ENCODE results near the gene NAP1L3.

NAP1L3 gene

DNA sequence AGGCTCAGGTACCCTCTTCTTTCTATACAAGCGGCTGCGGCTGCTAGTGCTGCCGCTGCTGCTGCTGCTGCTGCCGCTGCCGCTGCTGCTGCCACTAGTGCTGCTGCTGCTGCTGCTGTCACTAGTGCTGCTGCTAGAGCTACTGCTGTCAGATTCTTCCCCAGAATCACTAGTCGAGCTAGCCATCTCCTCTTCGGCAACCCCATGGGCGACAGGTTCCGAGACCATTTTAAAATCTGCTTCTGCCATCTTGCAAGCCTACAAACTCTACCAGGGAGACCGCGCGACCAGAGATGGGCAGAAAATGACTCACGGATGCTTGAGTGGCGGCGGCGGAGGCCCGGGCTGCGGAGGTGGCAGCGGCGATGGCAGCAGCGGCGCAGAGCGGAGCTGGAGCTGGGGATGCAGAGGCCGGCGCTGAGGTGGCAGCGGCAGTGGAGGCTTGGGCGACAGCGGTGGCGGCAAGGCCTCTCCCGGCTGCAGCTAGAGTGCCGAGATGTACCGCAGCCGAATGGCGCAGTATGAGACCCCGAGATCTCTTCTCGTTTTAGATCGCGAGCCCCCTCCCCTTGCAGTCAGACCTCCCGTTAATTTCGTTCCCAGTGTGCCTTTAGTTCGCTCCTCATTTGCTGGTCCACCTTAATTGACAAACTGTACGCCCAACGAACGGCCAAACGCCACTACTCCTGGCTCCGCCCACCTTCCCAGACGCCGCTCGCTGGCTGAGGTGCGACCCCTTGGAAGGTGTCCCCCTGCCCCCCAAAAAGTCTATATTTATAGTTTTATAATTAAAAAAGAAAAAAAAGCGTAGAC, at the start of gene NAP1L3:
Gene NAP1L3 (minus strand): TSS at position 523 of the 813 bp plus-strand sequence. CDS start 274 bp downstream, at position 249.
- DNase-seq (ENCODE audit: low read depth) = peak; percentile 85
- peak within 1 kb of the TSS; percentile 80 for H3K4me3 ChIP-seq (ENCODE audit: low read length)
- H3K4me1 ChIP-seq (ENCODE audit: control insufficient read depth, insufficient read depth, low read length) = no peaks in the 10 kb centered on the region
- H3K27me3 ChIP-seq (replicated peaks; ENCODE audit: control insufficient read depth, insufficient read depth, low read length) = peaks cover 12% of the 10 kb centered on the region
- no peaks in the 10 kb centered on the region for H3K9me3 ChIP-seq (ENCODE audit: control insufficient read depth, low read length)
- no peaks in the 10 kb centered on the region for H3K36me3 ChIP-seq (ENCODE audit: control insufficient read depth, insufficient read depth, low read length, severe bottlenecking)
- peak within 1 kb of the TSS; percentile 52 for H3K9ac ChIP-seq (ENCODE audit: low read length)

DNA sequence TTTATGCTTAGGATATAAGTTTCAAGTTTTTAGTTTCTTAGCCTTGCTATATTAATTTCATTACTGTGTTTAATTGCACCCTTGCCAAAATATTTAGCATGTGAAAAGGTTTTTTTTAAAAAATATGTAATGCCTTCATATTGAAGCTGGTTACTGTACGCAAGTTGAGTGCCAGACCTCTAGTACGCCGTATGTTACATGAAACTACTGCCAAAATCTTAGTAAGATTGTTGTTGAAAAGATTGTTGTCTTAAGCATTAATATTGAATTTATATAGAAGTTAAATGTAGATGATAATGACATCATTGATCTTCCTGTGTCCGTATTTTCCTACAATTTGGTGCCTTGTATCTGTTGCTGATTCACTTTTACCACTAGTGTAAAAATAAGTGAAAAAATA, 37.7 kb upstream of the NAP1L3 start:
- Histone ChIP-seq H3K4me3 (ENCODE audit: low read length) (no peak overlapping the region), H3K9me3 (ENCODE audit: control insufficient read depth, low read length) (no peaks in the 10 kb centered on the region)

GRCh38 chrX:93703701-93704100, 30.3 kb upstream of the NAP1L3 start:
- no peaks in the 10 kb centered on the region for H3K36me3 ChIP-seq (ENCODE audit: control insufficient read depth, insufficient read depth, low read length, severe bottlenecking)
- no peak overlapping the region for H3K9ac ChIP-seq (ENCODE audit: low read length)
- H3K9me3 ChIP-seq (ENCODE audit: control insufficient read depth, low read length) = no peaks in the 10 kb centered on the region
- H3K4me1 ChIP-seq (ENCODE audit: control insufficient read depth, insufficient read depth, low read length) = no peaks in the 10 kb centered on the region
- no peak overlapping the region for H3K4me3 ChIP-seq (ENCODE audit: low read length)
- H3K27me3 ChIP-seq (replicated peaks; ENCODE audit: control insufficient read depth, insufficient read depth, low read length) = peaks cover 3% of the 10 kb centered on the region
- DNase-seq (ENCODE audit: low read depth) = no peak

More for the DNA sequence above, 37.7 kb upstream of the NAP1L3 start:
- H3K27me3 ChIP-seq (replicated peaks; ENCODE audit: control insufficient read depth, insufficient read depth, low read length) = peaks cover 7% of the 10 kb centered on the region
- no peak for DNase-seq (ENCODE audit: low read depth)
- H3K4me1 ChIP-seq (ENCODE audit: control insufficient read depth, insufficient read depth, low read length) = no peaks in the 10 kb centered on the region
- no peak overlapping the region for H3K9ac ChIP-seq (ENCODE audit: low read length)
- H3K36me3 ChIP-seq (ENCODE audit: control insufficient read depth, insufficient read depth, low read length, severe bottlenecking) = no peaks in the 10 kb centered on the region

- no peaks in the 10 kb centered on the region for H3K9me3 ChIP-seq (ENCODE audit: control insufficient read depth, low read length)
- no peak overlapping the region for H3K9ac ChIP-seq (ENCODE audit: low read length)
- no peaks in the 10 kb centered on the region for H3K27me3 ChIP-seq (replicated peaks; ENCODE audit: control insufficient read depth, insufficient read depth, low read length)
Observed at GRCh38 chrX:93695981-93696380, 22.6 kb upstream of the NAP1L3 start.

GRCh38 chrX:93673869-93674271, 492 bp upstream of the NAP1L3 start, which contains the start of gene FAM133A:
Gene FAM133A (plus strand): TSS chrX:93674206. CDS start chrX:93709420, 35,214 bp downstream.
- DNase-seq (ENCODE audit: low read depth) = peak; percentile 66
- Histone ChIP-seq H3K4me1 (ENCODE audit: control insufficient read depth, insufficient read depth, low read length) (no peaks in the 10 kb centered on the region), H3K9ac (ENCODE audit: low read length) (peak within 1 kb of the TSS; percentile 52), H3K36me3 (ENCODE audit: control insufficient read depth, insufficient read depth, low read length, severe bottlenecking) (no peaks in the 10 kb centered on the region), H3K9me3 (ENCODE audit: control insufficient read depth, low read length) (no peaks in the 10 kb centered on the region), H3K27me3 (replicated peaks; ENCODE audit: control insufficient read depth, insufficient read depth, low read length) (peaks cover 17% of the 10 kb centered on the region), H3K4me3 (ENCODE audit: low read length) (peak within 1 kb of the TSS; percentile 80)

More at GRCh38 chrX:93695981-93696380, 22.6 kb upstream of the NAP1L3 start:
- Histone ChIP-seq H3K36me3 (ENCODE audit: control insufficient read depth, insufficient read depth, low read length, severe bottlenecking) (no peaks in the 10 kb centered on the region), H3K4me3 (ENCODE audit: low read length) (no peak overlapping the region), H3K4me1 (ENCODE audit: control insufficient read depth, insufficient read depth, low read length) (no peaks in the 10 kb centered on the region)
- no peak for DNase-seq (ENCODE audit: low read depth)

GRCh38 chrX:93660575-93660974, 12.8 kb downstream of the NAP1L3 start:
- no peaks in the 10 kb centered on the region for H3K4me1 ChIP-seq (ENCODE audit: control insufficient read depth, insufficient read depth, low read length)
- H3K4me3 ChIP-seq (ENCODE audit: low read length) = no peak overlapping the region
- H3K36me3 ChIP-seq (ENCODE audit: control insufficient read depth, insufficient read depth, low read length, severe bottlenecking) = no peaks in the 10 kb centered on the region
- H3K9ac ChIP-seq (ENCODE audit: low read length) = no peak overlapping the region
- no peaks in the 10 kb centered on the region for H3K27me3 ChIP-seq (replicated peaks; ENCODE audit: control insufficient read depth, insufficient read depth, low read length)
- no peak for DNase-seq (ENCODE audit: low read depth)
- no peaks in the 10 kb centered on the region for H3K9me3 ChIP-seq (ENCODE audit: control insufficient read depth, low read length)

- no peaks in the 10 kb centered on the region for H3K36me3 ChIP-seq (ENCODE audit: control insufficient read depth, insufficient read depth, low read length, severe bottlenecking)
- no peaks in the 10 kb centered on the region for H3K4me1 ChIP-seq (ENCODE audit: control insufficient read depth, insufficient read depth, low read length)
- no peak for DNase-seq (ENCODE audit: low read depth)
- H3K4me3 ChIP-seq (ENCODE audit: low read length) = no peak overlapping the region
- H3K9ac ChIP-seq (ENCODE audit: low read length) = no peak overlapping the region
- H3K9me3 ChIP-seq (ENCODE audit: control insufficient read depth, low read length) = peaks cover 15% of the 10 kb centered on the region
- no peaks in the 10 kb centered on the region for H3K27me3 ChIP-seq (replicated peaks; ENCODE audit: control insufficient read depth, insufficient read depth, low read length)
Observed at GRCh38 chrX:93649381-93649780, 24.0 kb downstream of the NAP1L3 start.

- no peaks in the 10 kb centered on the region for H3K27me3 ChIP-seq (replicated peaks; ENCODE audit: control insufficient read depth, insufficient read depth, low read length)
- no peak overlapping the region for H3K9ac ChIP-seq (ENCODE audit: low read length)
- no peaks in the 10 kb centered on the region for H3K4me1 ChIP-seq (ENCODE audit: control insufficient read depth, insufficient read depth, low read length)
- H3K9me3 ChIP-seq (ENCODE audit: control insufficient read depth, low read length) = peaks cover 7% of the 10 kb centered on the region
- no peak for DNase-seq (ENCODE audit: low read depth)
- H3K36me3 ChIP-seq (ENCODE audit: control insufficient read depth, insufficient read depth, low read length, severe bottlenecking) = no peaks in the 10 kb centered on the region
- no peak overlapping the region for H3K4me3 ChIP-seq (ENCODE audit: low read length)
Observed at GRCh38 chrX:93637591-93637990, 35.8 kb downstream of the NAP1L3 start.

All from adipocyte (in vitro differentiated cells).